HepG2 (cell line): Measurements from ENCODE around the gene OSBPL3. TPM values are rescaled to one million over a fixed set of nuclear protein-coding genes. Genes with fewer than 3 reads are reported as not detected.
A peak's percentile ranks its signal among the peaks of the same experiment; 100 is the strongest.

Source experiments
- AKAP8 ChIP-seq: sonication (generic); formaldehyde crosslinking; IDR thresholded peaks from 2 replicates; pipeline ENCODE4 v1.5.1; 2020; ENCODE audit warnings: mild to moderate bottlenecking, missing genetic modification reagents
- EED ChIP-seq: sonication (generic); formaldehyde crosslinking; IDR thresholded peaks from 2 replicates; pipeline ENCODE4 v1.5.0; 2020; ENCODE audit warnings: mild to moderate bottlenecking, missing genetic modification reagents
- FOXC1 ChIP-seq: sonication (generic); formaldehyde crosslinking; IDR thresholded peaks from 2 replicates; pipeline ENCODE4 v1.8.0; 2022; ENCODE audit warnings: mild to moderate bottlenecking, missing genetic modification reagents, borderline replicate concordance
- HIVEP1 ChIP-seq: sonication (generic); formaldehyde crosslinking; IDR thresholded peaks from 2 replicates; pipeline ENCODE4 v1.4.0; 2020; ENCODE audit warnings: mild to moderate bottlenecking, missing genetic modification reagents
- JARID2 ChIP-seq: sonication (generic); formaldehyde crosslinking; IDR thresholded peaks from 2 replicates; pipeline ENCODE4 v1.8.1; 2023; ENCODE audit warnings: missing genetic modification reagents, inconsistent platforms; ENCODE audit not compliant: insufficient replicate concordance
- LCORL ChIP-seq, 2 experiments: fragments of 450-650 bp in 1 of 2; sonication (generic) in 1 of 2; formaldehyde crosslinking in 1 of 2; IDR thresholded peaks; 2 replicates each; pipeline versions ENCODE4 v1.5.0 to v1.6.1; 2017 to 2020; ENCODE audit warnings: antibody characterized with exemption in 1 of 2, missing genetic modification reagents in 1 of 2
- MBD4 ChIP-seq: IDR thresholded peaks from 2 replicates; pipeline ENCODE4 v1.6.1; 2012; ENCODE audit warnings: low read length, inconsistent platforms, borderline replicate concordance
- MEIS2 ChIP-seq: sonication (generic); formaldehyde crosslinking; IDR thresholded peaks from 2 replicates; pipeline ENCODE4 v1.9.0; 2021; ENCODE audit warnings: mild to moderate bottlenecking, missing genetic modification reagents
- PRMT3 ChIP-seq: sonication (generic); formaldehyde crosslinking; IDR thresholded peaks from 2 replicates; pipeline ENCODE4 v1.8.1; 2022; ENCODE audit warnings: low read depth, mild to moderate bottlenecking, moderate library complexity, missing genetic modification reagents, borderline replicate concordance
- RAD21 ChIP-seq: fragments of 450-650 bp; formaldehyde crosslinking; IDR thresholded peaks from 2 replicates; pipeline ENCODE4 v1.5.0; 2020; ENCODE audit warnings: mild to moderate bottlenecking
- SALL2 ChIP-seq: sonication (generic); formaldehyde crosslinking; IDR thresholded peaks from 2 replicates; pipeline ENCODE4 v1.8.1; 2023; ENCODE audit warnings: mild to moderate bottlenecking, missing genetic modification reagents, inconsistent platforms
- SMAD9 ChIP-seq: sonication (generic); formaldehyde crosslinking; IDR thresholded peaks from 2 replicates; pipeline ENCODE4 v1.5.1; 2020; ENCODE audit warnings: mild to moderate bottlenecking, missing genetic modification reagents
- SRSF4 ChIP-seq: fragments of 200-400 bp; formaldehyde crosslinking; IDR thresholded peaks from one replicate; pipeline ENCODE4 v1.6.1; 2018; ENCODE audit warnings: mild to moderate bottlenecking, low read depth, low read length, moderate library complexity; ENCODE audit not compliant: poor library complexity, severe bottlenecking
- ZFP36L2 ChIP-seq: sonication (generic); formaldehyde crosslinking; IDR thresholded peaks from 2 replicates; pipeline ENCODE4 v1.4.0; 2020; ENCODE audit warnings: missing genetic modification reagents
- ZNF367 ChIP-seq: sonication (generic); formaldehyde crosslinking; IDR thresholded peaks from 2 replicates; pipeline ENCODE4 v1.4.0; 2020; ENCODE audit warnings: missing genetic modification reagents, borderline replicate concordance
- ZNF547 ChIP-seq: sonication (generic); formaldehyde crosslinking; IDR thresholded peaks from 2 replicates; pipeline ENCODE4 v1.5.1; 2020; ENCODE audit warnings: mild to moderate bottlenecking, missing genetic modification reagents
- ZNF709 ChIP-seq: sonication (generic); formaldehyde crosslinking; IDR thresholded peaks from 2 replicates; pipeline ENCODE4 v1.5.0; 2020; ENCODE audit warnings: mild to moderate bottlenecking, missing genetic modification reagents
- ZNF776 ChIP-seq: sonication (generic); formaldehyde crosslinking; IDR thresholded peaks from 2 replicates; pipeline ENCODE4 v1.4.0; 2020; ENCODE audit warnings: mild to moderate bottlenecking, missing genetic modification reagents
- ZNF850 ChIP-seq: sonication (generic); formaldehyde crosslinking; conservative IDR thresholded peaks from 2 replicates; pipeline ENCODE4 v1.9.0; 2021; ENCODE audit warnings: mild to moderate bottlenecking, missing genetic modification reagents
- polyA plus RNA-seq, 8 experiments: library from polyadenylated mRNA; depleted of rRNA in 3 of 8; stranded (reverse) in 7 of 8; unstranded in 1 of 8; fragments of >200 nt; fragmentation: Illumina TruSeq in 4 of 8; extraction: Trizol in 4 of 8; gene quantifications; 2 replicates each; pipeline versions ENCODE4 v1.2.1 to v1.2.3, GENCODE V29; 2011 to 2016; ENCODE audit warnings: low read depth in 4 of 8, missing spikeins in 1 of 8, mixed read lengths in 1 of 8; ENCODE audit not compliant: insufficient read depth in 1 of 8
- total RNA-seq, 5 experiments: library from RNA; depleted of rRNA; stranded (reverse); fragments of >200 nt; fragmentation: Illumina TruSeq; extraction: Trizol; gene quantifications; 2 replicates each; pipeline ENCODE4 v1.2.3, GENCODE V29; 2016; ENCODE audit warnings: low read depth in 1 of 5
- TF ChIP-seq, protein P1 (sequence below): sonication (generic); formaldehyde crosslinking; IDR thresholded peaks from 2 replicates; pipeline ENCODE4 v1.5.0; 2020; ENCODE audit warnings: mild to moderate bottlenecking, missing genetic modification reagents, moderate library complexity
- TF ChIP-seq, protein P2 (sequence below): sonication (generic); formaldehyde crosslinking; IDR thresholded peaks from 2 replicates; pipeline ENCODE4 v1.8.1; 2023; ENCODE audit warnings: missing genetic modification reagents, mild to moderate bottlenecking, borderline replicate concordance
- TF ChIP-seq, protein P3 (sequence below): sonication (generic); formaldehyde crosslinking; IDR thresholded peaks from 2 replicates; pipeline ENCODE4 v1.4.0; 2020; ENCODE audit warnings: missing genetic modification reagents
- TF ChIP-seq, protein P4 (sequence below): sonication (generic); formaldehyde crosslinking; conservative IDR thresholded peaks from 2 replicates; pipeline ENCODE4 v1.5.0; 2020; ENCODE audit warnings: missing genetic modification reagents
- TF ChIP-seq, protein P5 (sequence below): sonication (generic); IDR thresholded peaks from 2 replicates; pipeline ENCODE4 v1.6.1; 2016; ENCODE audit warnings: low read depth, borderline replicate concordance

OSBPL3 gene
- total and polyA plus RNA-seq, 2 of the 13 experiments (the other 11 are each of a cell fraction or from before 2014, with no cell fraction given) = 8.8 to 28.9 TPM

DNA sequence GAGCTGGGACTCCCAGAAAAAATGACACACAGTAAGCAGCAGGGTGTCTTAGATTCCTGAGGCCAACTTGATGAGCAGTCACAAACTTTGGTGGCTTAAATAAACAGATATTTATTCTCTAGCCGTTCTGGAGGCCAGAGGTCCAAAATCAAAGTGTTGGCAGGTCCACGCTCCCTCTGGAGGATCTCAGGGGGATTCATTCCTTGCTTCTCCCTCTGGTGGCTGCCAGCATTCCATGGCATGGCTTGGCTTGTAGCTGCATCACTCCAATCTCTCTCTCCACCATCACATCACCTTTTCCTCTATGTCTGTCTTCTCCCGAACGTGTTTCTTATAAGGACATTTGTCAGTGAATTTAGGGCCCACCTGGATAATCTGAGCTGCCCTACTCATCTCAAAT is 98.4 kb downstream of the OSBPL3 start (continued):
- no peak for TF ChIP-seq LCORL (IDR thresholded peaks at IDR 0.05)
- no peak for TF ChIP-seq LCORL (CRISPR knock-in tag; IDR thresholded peaks at IDR 0.05)
- no peak for TF ChIP-seq JARID2
- TF ChIP-seq AKAP8 (CRISPR knock-in tag) = no peak
- no peak for TF ChIP-seq SMAD9 (CRISPR knock-in tag)
- no peak for TF ChIP-seq ZNF367 (CRISPR knock-in tag)
- no peak for TF ChIP-seq HIVEP1 (CRISPR knock-in tag)
- no peak for TF ChIP-seq ZNF709 (CRISPR knock-in tag)
- TF ChIP-seq, protein P1, sequence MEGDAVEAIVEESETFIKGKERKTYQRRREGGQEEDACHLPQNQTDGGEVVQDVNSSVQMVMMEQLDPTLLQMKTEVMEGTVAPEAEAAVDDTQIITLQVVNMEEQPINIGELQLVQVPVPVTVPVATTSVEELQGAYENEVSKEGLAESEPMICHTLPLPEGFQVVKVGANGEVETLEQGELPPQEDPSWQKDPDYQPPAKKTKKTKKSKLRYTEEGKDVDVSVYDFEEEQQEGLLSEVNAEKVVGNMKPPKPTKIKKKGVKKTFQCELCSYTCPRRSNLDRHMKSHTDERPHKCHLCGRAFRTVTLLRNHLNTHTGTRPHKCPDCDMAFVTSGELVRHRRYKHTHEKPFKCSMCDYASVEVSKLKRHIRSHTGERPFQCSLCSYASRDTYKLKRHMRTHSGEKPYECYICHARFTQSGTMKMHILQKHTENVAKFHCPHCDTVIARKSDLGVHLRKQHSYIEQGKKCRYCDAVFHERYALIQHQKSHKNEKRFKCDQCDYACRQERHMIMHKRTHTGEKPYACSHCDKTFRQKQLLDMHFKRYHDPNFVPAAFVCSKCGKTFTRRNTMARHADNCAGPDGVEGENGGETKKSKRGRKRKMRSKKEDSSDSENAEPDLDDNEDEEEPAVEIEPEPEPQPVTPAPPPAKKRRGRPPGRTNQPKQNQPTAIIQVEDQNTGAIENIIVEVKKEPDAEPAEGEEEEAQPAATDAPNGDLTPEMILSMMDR (CRISPR knock-in tag) = peak; percentile 52
- no peak for TF ChIP-seq EED (CRISPR knock-in tag)
- TF ChIP-seq MBD4 = no peak
- no peak for TF ChIP-seq ZNF776
- no peak for TF ChIP-seq MEIS2
- no peak for TF ChIP-seq ZNF547 (CRISPR knock-in tag)
- no peak for TF ChIP-seq SALL2 (CRISPR knock-in tag)
- TF ChIP-seq, protein P2, sequence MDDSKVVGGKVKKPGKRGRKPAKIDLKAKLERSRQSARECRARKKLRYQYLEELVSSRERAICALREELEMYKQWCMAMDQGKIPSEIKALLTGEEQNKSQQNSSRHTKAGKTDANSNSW (CRISPR knock-in tag) = no peak
- TF ChIP-seq RAD21 = peak; percentile 67
- TF ChIP-seq, protein P3, sequence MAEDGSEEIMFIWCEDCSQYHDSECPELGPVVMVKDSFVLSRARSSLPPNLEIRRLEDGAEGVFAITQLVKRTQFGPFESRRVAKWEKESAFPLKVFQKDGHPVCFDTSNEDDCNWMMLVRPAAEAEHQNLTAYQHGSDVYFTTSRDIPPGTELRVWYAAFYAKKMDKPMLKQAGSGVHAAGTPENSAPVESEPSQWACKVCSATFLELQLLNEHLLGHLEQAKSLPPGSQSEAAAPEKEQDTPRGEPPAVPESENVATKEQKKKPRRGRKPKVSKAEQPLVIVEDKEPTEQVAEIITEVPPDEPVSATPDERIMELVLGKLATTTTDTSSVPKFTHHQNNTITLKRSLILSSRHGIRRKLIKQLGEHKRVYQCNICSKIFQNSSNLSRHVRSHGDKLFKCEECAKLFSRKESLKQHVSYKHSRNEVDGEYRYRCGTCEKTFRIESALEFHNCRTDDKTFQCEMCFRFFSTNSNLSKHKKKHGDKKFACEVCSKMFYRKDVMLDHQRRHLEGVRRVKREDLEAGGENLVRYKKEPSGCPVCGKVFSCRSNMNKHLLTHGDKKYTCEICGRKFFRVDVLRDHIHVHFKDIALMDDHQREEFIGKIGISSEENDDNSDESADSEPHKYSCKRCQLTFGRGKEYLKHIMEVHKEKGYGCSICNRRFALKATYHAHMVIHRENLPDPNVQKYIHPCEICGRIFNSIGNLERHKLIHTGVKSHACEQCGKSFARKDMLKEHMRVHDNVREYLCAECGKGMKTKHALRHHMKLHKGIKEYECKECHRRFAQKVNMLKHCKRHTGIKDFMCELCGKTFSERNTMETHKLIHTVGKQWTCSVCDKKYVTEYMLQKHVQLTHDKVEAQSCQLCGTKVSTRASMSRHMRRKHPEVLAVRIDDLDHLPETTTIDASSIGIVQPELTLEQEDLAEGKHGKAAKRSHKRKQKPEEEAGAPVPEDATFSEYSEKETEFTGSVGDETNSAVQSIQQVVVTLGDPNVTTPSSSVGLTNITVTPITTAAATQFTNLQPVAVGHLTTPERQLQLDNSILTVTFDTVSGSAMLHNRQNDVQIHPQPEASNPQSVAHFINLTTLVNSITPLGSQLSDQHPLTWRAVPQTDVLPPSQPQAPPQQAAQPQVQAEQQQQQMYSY (CRISPR knock-in tag) = no peak
- no peak for TF ChIP-seq SRSF4
- TF ChIP-seq ZNF850 (CRISPR knock-in tag) = no peak
- TF ChIP-seq, protein P4, sequence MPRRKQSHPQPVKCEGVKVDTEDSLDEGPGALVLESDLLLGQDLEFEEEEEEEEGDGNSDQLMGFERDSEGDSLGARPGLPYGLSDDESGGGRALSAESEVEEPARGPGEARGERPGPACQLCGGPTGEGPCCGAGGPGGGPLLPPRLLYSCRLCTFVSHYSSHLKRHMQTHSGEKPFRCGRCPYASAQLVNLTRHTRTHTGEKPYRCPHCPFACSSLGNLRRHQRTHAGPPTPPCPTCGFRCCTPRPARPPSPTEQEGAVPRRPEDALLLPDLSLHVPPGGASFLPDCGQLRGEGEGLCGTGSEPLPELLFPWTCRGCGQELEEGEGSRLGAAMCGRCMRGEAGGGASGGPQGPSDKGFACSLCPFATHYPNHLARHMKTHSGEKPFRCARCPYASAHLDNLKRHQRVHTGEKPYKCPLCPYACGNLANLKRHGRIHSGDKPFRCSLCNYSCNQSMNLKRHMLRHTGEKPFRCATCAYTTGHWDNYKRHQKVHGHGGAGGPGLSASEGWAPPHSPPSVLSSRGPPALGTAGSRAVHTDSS (CRISPR knock-in tag) = no peak
- no peak for TF ChIP-seq FOXC1 (CRISPR knock-in tag)
- TF ChIP-seq ZFP36L2 (CRISPR knock-in tag) = no peak
- TF ChIP-seq, protein P5, sequence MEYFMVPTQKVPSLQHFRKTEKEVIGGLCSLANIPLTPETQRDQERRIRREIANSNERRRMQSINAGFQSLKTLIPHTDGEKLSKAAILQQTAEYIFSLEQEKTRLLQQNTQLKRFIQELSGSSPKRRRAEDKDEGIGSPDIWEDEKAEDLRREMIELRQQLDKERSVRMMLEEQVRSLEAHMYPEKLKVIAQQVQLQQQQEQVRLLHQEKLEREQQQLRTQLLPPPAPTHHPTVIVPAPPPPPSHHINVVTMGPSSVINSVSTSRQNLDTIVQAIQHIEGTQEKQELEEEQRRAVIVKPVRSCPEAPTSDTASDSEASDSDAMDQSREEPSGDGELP = no peak
- TF ChIP-seq PRMT3 (CRISPR knock-in tag) = no peak
